GM12801 (cell line): ENCODE measurements around the gene CCNDBP1.

Source experiments
- TF ChIP-seq, protein P1 (sequence below): IDR thresholded peaks from one replicate; pipeline ENCODE4 v1.5.1; 2011; ENCODE audit warnings: control low read depth; ENCODE audit not compliant: insufficient read length; ENCODE audit errors: extremely low read depth

CCNDBP1 gene

DNA sequence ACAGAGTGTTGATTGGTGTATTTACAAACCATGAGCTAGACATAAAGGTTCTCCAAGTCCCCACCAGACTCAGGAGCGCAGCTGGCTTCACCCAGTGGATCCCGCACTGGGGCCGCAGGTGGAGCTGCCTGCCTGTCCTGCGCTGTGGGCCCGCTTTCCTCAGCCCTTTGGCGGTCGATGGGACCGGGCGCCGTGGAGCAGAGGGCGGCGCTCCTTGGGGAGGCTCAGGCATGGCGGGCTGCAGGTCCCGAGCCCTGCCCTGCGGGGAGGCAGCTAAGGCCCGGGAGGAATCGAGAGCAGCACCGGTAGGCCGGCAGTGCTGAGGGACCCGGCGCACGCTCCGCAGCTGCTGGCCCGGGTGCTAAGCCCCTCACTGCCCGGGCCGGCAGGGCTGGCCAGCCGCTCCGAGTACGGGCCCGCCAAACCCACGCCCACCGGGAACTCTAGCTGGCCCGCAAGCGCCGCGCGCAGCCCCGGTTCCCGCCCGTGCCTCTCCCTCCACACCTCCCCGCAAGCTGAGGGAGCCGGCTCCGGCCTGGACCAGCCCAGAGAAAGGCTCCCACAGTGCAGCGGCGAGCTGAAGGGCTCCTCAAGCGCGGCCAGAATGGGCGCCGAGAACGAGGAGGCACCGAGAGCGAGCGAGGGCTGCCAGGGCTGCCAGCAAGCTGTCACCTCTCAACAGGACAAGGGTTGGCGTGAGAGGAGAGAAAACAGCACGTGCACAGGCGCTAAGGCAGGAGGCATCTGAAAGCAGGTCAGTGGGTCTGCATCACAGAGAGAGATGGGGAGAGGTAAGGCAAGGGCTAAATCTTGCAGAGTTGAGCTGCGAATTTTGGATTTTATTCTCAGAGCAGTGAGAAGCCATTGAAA lies 41.5 kb downstream of the CCNDBP1 start:
- TF ChIP-seq, protein P1, sequence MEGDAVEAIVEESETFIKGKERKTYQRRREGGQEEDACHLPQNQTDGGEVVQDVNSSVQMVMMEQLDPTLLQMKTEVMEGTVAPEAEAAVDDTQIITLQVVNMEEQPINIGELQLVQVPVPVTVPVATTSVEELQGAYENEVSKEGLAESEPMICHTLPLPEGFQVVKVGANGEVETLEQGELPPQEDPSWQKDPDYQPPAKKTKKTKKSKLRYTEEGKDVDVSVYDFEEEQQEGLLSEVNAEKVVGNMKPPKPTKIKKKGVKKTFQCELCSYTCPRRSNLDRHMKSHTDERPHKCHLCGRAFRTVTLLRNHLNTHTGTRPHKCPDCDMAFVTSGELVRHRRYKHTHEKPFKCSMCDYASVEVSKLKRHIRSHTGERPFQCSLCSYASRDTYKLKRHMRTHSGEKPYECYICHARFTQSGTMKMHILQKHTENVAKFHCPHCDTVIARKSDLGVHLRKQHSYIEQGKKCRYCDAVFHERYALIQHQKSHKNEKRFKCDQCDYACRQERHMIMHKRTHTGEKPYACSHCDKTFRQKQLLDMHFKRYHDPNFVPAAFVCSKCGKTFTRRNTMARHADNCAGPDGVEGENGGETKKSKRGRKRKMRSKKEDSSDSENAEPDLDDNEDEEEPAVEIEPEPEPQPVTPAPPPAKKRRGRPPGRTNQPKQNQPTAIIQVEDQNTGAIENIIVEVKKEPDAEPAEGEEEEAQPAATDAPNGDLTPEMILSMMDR = no peak

DNA sequence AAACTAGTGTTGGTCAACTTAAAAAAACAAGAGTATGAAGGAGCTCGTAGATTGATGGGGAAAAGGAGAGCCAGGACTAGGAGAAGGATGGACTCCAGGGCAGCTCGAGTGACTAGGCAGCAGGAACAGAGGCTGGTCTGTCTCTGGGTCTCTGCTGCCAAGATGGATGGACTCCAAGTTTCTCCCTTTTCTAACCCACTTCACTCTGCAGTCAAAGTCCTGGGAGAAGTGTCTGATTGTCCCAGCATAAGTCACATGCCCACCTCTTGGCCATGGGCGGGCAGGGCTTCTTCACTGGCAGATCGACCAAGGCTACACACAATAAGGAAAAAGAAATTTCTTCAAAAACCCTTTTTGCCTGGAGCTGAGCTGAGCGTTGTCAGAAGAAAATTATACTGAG lies 44.8 kb downstream of the CCNDBP1 start:
- TF ChIP-seq, protein P1 = no peak

DNA sequence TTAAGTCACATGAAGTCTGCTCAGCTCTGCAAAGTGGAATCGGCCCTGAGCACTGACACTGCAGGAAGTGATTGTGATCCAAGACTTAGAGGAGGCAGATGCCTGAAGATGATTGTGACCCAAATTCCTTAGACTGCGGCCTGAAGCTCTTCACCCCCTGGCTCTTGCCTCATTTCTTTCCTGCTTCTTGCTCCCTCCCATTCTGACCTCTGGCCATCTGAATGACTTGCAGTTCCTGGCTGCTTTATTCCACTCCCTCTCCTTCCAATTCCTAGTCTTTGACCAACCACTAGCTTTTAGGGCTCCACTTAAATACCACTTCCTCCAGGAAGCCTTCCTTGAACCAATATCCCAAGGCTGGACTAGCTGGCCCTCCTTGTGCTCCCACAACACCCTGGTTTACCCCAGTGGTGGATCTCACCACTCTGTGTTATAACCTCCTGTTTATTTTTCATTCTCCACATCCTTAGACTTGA lies 45.5 kb downstream of the CCNDBP1 start:
- TF ChIP-seq, protein P1 = no peak

DNA sequence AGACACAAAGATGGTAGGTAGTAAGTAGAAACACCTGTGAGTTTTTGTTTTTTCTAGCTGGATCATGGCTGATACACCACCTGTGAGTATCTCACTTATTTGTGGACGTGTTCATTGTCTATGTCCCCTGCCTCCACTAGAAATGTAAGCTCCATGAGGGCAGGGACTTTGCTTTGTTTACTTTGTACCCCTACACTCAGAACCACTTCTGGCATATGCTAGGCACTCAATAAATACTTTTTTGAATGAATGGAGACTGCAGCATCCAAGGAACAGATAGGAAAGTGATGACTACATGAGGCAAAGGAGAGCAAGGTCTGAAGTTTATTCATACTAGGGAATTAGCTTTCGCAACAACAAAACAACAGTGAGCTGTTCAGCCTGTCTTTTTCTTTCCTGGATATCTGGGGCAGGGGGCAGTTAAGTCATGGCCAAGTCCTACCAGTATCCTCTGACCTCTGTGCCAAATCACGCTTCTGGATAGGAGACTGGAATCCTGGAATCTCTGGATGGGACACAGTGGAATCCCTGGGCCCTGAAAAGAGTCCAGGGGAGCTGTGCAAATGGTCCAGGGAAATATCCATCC lies 47.2 kb downstream of the CCNDBP1 start:
- TF ChIP-seq, protein P1 = no peak

DNA sequence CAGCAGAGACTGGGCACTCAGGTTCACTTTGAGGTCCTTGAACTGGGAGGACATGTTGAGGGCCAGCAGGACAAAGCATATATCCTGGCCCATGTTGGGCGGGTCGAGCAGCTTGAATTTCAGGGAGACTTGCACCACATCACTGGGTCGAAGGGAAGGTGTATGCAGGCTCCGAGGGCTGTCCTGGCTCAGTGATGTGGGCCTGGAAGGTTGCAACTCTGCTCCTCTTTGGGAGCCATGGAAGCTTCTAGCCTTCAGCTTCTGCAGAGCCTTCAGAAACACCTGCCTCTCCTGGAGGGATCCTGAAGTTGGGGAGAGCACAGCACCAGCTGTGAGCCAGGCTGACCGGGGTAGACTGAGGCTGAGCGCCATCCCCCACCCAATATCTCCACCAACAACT lies 50.3 kb downstream of the CCNDBP1 start:
- TF ChIP-seq, protein P1 = no peak

DNA sequence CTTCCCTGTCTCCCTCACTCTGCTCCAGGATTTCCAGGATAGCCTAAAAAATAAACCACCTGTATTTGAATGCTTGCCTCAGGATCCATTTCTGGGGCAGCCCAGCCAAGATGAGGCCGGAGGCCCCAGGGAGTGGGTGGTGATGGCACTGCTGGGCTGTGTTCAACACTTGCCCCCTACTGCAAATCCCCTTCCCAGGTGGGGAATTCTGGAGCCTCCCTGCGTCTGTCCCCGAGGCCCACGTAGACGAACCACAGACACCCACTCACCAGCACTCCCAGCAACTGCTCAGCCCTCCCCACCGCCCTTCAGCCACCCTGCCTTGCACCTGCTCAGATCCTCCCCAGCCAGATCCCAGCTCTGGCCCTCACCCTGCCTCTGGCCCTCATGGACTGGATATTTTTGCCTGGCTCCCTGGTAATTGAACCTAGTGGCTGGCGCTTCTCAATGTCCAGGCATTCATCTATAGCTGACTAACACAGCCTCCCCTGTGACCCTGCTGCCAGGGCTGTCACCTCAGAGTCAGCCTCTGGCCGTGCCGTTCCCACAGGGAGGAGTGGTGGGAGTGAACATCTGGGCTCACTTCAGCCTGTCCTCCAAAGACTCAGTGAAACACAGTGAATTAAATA lies 52.8 kb downstream of the CCNDBP1 start:
- TF ChIP-seq, protein P1 = no peak

DNA sequence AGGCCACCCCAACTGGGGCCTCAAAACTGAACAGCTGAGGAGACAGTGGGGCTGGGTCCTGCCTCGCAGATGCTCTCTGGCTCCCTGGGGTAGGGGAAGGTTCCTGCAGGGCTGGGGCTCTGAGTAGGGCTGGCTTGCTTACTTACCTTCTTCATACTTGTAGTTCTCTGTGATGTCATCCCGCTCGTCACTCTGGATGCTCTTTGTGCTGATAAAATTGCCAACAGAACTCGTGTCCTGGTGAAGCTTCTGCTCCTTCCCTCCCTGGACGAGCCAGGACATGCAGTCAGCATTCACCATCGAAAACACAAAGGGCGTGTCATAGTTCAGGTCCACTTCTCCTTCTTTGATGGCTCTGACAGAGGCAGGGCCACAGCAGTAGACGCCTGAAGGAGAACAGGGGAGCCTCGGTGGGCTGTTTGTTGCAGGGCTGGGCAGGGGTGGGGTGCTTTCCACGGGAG lies 53.5 kb downstream of the CCNDBP1 start:
- TF ChIP-seq, protein P1 = no peak
